Tracheal epithelial cell (primary cell): ENCODE data around the gene FGFR2. TPM values are rescaled to one million over a fixed set of nuclear protein-coding genes. Genes with fewer than 3 reads are reported as not detected.

Experiments
- total RNA-seq: library from RNA; depleted of rRNA; stranded (reverse); fragments of >200 nt; gene quantifications from 2 replicates; pipeline ENCODE4 v1.2.1, GENCODE V29; 2014

The FGFR2 gene
- 5.5 and 17.9 TPM in 2 replicates for total RNA-seq

DNA sequence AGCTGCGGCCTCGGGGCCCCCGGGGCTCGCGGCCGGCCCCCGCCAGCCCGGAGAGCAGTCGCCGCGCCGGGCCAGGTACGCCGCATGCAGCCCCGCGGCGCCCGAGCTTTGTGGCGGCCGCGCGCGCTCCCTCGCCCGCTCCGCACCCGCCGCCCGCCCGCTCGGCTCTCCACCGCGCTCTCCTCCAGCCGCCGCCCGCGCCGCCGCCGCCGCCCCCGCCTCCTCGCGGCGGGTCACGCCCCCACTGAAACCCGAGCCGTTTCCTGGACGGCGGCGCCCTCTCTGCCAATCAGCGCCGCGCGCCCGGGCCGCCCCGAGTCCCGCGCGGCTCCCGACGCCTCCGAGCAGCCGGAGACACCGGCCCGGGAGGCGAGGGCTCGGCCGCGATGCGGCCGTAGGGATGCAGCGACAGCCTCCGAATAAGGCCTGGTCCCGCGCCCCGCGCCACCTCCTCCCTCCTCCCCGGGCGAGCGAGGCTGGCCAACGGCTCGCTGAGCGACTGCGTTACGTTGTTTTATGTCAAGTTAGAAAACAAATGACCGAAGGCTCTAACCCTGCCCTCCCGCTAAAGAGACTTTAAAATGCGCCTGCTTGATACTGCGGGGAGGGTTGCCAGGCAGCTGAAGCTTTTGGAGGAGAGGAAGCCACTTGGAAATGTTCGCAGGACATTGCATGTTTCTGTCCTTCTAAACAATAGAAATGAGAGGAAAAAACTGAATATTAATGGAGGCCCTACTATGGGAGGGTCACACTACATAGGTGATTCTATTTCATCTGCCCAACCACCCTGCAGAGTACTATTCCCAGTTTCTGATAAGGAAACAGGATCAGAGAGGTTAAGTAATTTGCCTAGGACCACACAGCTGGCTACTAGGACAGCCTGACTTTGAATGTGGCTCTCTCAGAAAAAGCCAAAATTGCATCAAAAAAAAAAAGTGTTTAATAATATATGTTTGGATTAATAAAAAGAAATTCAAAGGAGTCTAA, at the start of gene FGFR2:
Gene FGFR2, minus strand, starts transcription at position 182 of the 987 bp plus-strand sequence. CDS start 4,627 bp downstream, outside the sequence.

